Parathyroid adenoma (tissue), 2 donors: ENCODE data around the gene SMCR8.
"Not testable (repeated sequence)": the region's sequence is repeated elsewhere in the genome, so short reads cannot be mapped to it uniquely, and the experiment has no call there.

Experiments used
- H2AFZ ChIP-seq: fragments of 300-600 bp; sonication (generic); one replicate; pipeline ENCODE4 v1.7.0; 2017; ENCODE audit warnings: antibody characterized with exemption, mild to moderate bottlenecking
- H3K27ac ChIP-seq: fragments of 300-600 bp; sonication (generic); one replicate; pipeline ENCODE4 v1.7.0; 2017
- H3K27me3 ChIP-seq: fragments of 300-600 bp; sonication (generic); one replicate; pipeline ENCODE4 v1.7.0; 2017; ENCODE audit warnings: low read length; ENCODE audit not compliant: control insufficient read depth, insufficient read depth
- H3K36me3 ChIP-seq: fragments of 300-600 bp; sonication (generic); one replicate; pipeline ENCODE4 v1.7.0; 2017; ENCODE audit warnings: low read length; ENCODE audit not compliant: control insufficient read depth, insufficient read depth
- H3K4me1 ChIP-seq: fragments of 300-600 bp; sonication (generic); one replicate; pipeline ENCODE4 v1.7.0; 2017; ENCODE audit warnings: control low read depth
- H3K4me2 ChIP-seq: fragments of 300-600 bp; sonication (generic); one replicate; pipeline ENCODE4 v1.7.0; 2017; ENCODE audit warnings: low read length
- H3K4me3 ChIP-seq: fragments of 300-600 bp; sonication (generic); one replicate; pipeline ENCODE4 v1.7.0; 2017; ENCODE audit warnings: low read depth, low read length
- H3K79me2 ChIP-seq: fragments of 300-600 bp; sonication (generic); one replicate; pipeline ENCODE4 v1.7.0; 2017; ENCODE audit warnings: control low read depth
- H3K9ac ChIP-seq: fragments of 300-600 bp; sonication (generic); one replicate; pipeline ENCODE4 v1.7.0; 2017; ENCODE audit warnings: mild to moderate bottlenecking
- H3K9me3 ChIP-seq: fragments of 300-600 bp; sonication (generic); one replicate; pipeline ENCODE4 v1.7.0; 2017; ENCODE audit warnings: low read length; ENCODE audit not compliant: control insufficient read depth
- CTCF ChIP-seq: fragments of 300-600 bp; sonication (generic); IDR thresholded peaks from one replicate; pipeline ENCODE4 v1.7.0; 2017; ENCODE audit warnings: antibody characterized with exemption, mild to moderate bottlenecking
- donor health status: primary hyperparathyroidism.

The SMCR8 gene

GRCh38 chr17:18328643-18329204 lies 13.6 kb downstream of the SMCR8 start:
- Histone ChIP-seq H3K9me3 (no peaks in the 10 kb centered on the region), H3K27me3 (no peaks in the 10 kb centered on the region), H3K9ac (no peak overlapping the region), H3K4me1 (peaks cover 6% of the 10 kb centered on the region), H2AFZ (no peak overlapping the region), H3K4me2 (no peak overlapping the region), H3K27ac (no peak overlapping the region), H3K79me2 (peaks cover 2% of the 10 kb centered on the region), H3K4me3 (no peak overlapping the region), H3K36me3 (no peaks in the 10 kb centered on the region)
- no peak for TF ChIP-seq CTCF

GRCh38 chr17:18331879-18332278 lies 16.8 kb downstream of the SMCR8 start:
- Histone ChIP-seq H3K4me1 (peaks cover 3% of the 10 kb centered on the region), H3K79me2 (peaks cover 2% of the 10 kb centered on the region), H3K4me2 (no peak overlapping the region), H2AFZ (no peak overlapping the region), H3K9me3 (no peaks in the 10 kb centered on the region), H3K27me3 (no peaks in the 10 kb centered on the region), H3K27ac (no peak overlapping the region), H3K36me3 (no peaks in the 10 kb centered on the region), H3K9ac (no peak overlapping the region), H3K4me3 (no peak overlapping the region)
- no peak for TF ChIP-seq CTCF

GRCh38 chr17:18332909-18333489 lies 17.9 kb downstream of the SMCR8 start:
- no peak overlapping the region for H3K27ac ChIP-seq

DNA sequence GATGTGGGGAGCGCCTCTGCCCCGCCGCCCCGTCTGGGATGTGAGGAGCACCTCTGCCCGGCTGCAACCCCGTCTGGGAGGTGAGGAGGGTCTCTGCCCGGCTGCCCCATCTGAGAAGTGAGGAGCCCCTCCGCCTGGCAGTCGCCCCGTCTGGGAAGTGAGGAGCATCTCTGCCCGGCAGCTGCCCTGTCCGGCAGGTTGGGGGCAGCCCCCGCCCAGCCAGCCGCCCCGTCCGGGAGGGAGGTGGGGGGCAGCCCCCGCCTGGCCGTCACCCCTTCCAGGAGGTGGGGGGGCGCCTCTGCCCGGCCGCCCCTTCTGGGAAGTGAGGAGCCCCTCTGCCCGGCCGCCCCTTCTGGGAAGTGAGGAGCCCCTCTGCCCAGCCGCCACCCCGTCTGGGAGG lies 23.1 kb downstream of the SMCR8 start:
- H3K36me3 ChIP-seq, H3K9ac ChIP-seq, H3K4me3 ChIP-seq, H3K4me1 ChIP-seq, H2AFZ ChIP-seq, H3K9me3 ChIP-seq, H3K27ac ChIP-seq, H3K4me2 ChIP-seq, H3K79me2 ChIP-seq, H3K27me3 ChIP-seq: not testable (repeated sequence)

More at GRCh38 chr17:18332909-18333489, 17.9 kb downstream of the SMCR8 start:
- Histone ChIP-seq H2AFZ (no peak overlapping the region), H3K79me2 (peaks cover 2% of the 10 kb centered on the region), H3K4me2 (no peak overlapping the region), H3K4me3 (no peak overlapping the region), H3K36me3 (no peaks in the 10 kb centered on the region), H3K9me3 (no peaks in the 10 kb centered on the region), H3K9ac (no peak overlapping the region), H3K27me3 (no peaks in the 10 kb centered on the region), H3K4me1 (no peaks in the 10 kb centered on the region)
- TF ChIP-seq CTCF, result no peak

GRCh38 chr17:18339933-18340332 lies 24.8 kb downstream of the SMCR8 start:
- Histone ChIP-seq H3K4me3 (no peak overlapping the region), H3K27ac (no peak overlapping the region), H3K9me3 (no peaks in the 10 kb centered on the region), H3K4me1 (peaks cover 5% of the 10 kb centered on the region), H3K9ac (no peak overlapping the region), H3K79me2 (peaks cover 7% of the 10 kb centered on the region), H2AFZ (no peak overlapping the region), H3K4me2 (no peak overlapping the region), H3K27me3 (no peaks in the 10 kb centered on the region), H3K36me3 (no peaks in the 10 kb centered on the region)
- no peak for TF ChIP-seq CTCF
